Thyroid gland (tissue), 4 donors: ENCODE data around the gene ANTKMT. TPM values are rescaled to one million over a fixed set of nuclear protein-coding genes. Genes with fewer than 3 reads are reported as not detected.

Source experiments
- DNase-seq, 2 donors: peaks; one replicate each; pipeline ENCODE4 v3.0.0-alpha.2; 2019
- H3K27ac ChIP-seq, 3 donors: fragments of 200-600 bp; sonication (generic); 1 replicate in 2 of 3; 2 replicates in 1 of 3; pipeline ENCODE4 v1.5.1; 2016 to 2019; ENCODE audit warnings: mild to moderate bottlenecking in 1 of 3, moderate library complexity in 1 of 3
- H3K27me3 ChIP-seq: fragments of 200-600 bp; sonication (generic); one replicate; pipeline ENCODE4 v1.5.1; 2019
- H3K36me3 ChIP-seq, 2 donors: fragments of 200-600 bp; sonication (generic); one replicate each; pipeline ENCODE4 v1.5.1; 2016 to 2019
- H3K4me1 ChIP-seq, 2 donors: fragments of 200-600 bp; sonication (generic); one replicate each; pipeline ENCODE4 v1.5.1; 2017 to 2019
- H3K4me3 ChIP-seq, 3 donors: fragments of 200-600 bp; sonication (generic); replicated peaks in 1 of 3; 1 replicate in 2 of 3; 2 replicates in 1 of 3; pipeline ENCODE4 v1.5.1; 2016; ENCODE audit warnings: mild to moderate bottlenecking in 1 of 3
- H3K9me3 ChIP-seq: fragments of 200-600 bp; sonication (generic); one replicate; pipeline ENCODE4 v1.5.1; 2017
- POLR2A ChIP-seq, 2 donors: fragments of 450-650 bp; IDR thresholded peaks; one replicate each; pipeline ENCODE4 v1.6.1; 2017; ENCODE audit warnings: antibody characterized with exemption in 2 of 2, mild to moderate bottlenecking in 2 of 2, moderate library complexity in 1 of 2
- WGBS, 2 donors: methylation state at CpG; one replicate each; pipeline ENCODE4 v1.1.5; 2017; 5-methylcytosine and 5-hydroxymethylcytosine counted together
- intact Hi-C: fragments of 100-400 bp; cut with DNase I; formaldehyde crosslinking; loops from one replicate; pipeline ENCODE4 v1.15.1; 2023
- total RNA-seq, 4 donors: library from RNA; depleted of rRNA; stranded (reverse); fragments of >200 nt; gene quantifications; one replicate each; pipeline ENCODE4 v1.2.3, GENCODE V29; 2016
- TF ChIP-seq, protein P1 (sequence below), 6 experiments: fragments of 200-600 bp in 3 of 6; fragments of 450-650 bp in 3 of 6; sonication (generic) in 3 of 6; IDR thresholded peaks; one replicate each; pipeline ENCODE4 v1.5.1; 2016 to 2019; ENCODE audit warnings: antibody characterized with exemption in 6 of 6, mild to moderate bottlenecking in 2 of 6, inconsistent platforms in 1 of 6, moderate library complexity in 1 of 6

Gene ANTKMT
- total RNA-seq, 4 donors from 2014 or later = 56.4 to 109 (median 63.8) TPM

- H3K36me3 ChIP-seq = no peaks in the 10 kb centered on the region
- H3K27ac ChIP-seq = no peak overlapping the region
- H3K27me3 ChIP-seq = peaks cover 23% of the 10 kb centered on the region
- peaks cover 0 to 14% of the 10 kb centered on the region in 2 donors for H3K4me1 ChIP-seq
- intact Hi-C loops = loop anchor here (10.0 kb wide), 1 partner anchor 491 kb away; no protein-coding TSS in a partner anchor
- 60 to 84% methylated on average over 1 to 6 of the region's 12 CpGs for WGBS, 2 donors
- no peak for DNase-seq
- H3K9me3 ChIP-seq = no peaks in the 10 kb centered on the region
- TF ChIP-seq POLR2A (IDR thresholded peaks at IDR 0.05) = no peak
- TF ChIP-seq, protein P1, sequence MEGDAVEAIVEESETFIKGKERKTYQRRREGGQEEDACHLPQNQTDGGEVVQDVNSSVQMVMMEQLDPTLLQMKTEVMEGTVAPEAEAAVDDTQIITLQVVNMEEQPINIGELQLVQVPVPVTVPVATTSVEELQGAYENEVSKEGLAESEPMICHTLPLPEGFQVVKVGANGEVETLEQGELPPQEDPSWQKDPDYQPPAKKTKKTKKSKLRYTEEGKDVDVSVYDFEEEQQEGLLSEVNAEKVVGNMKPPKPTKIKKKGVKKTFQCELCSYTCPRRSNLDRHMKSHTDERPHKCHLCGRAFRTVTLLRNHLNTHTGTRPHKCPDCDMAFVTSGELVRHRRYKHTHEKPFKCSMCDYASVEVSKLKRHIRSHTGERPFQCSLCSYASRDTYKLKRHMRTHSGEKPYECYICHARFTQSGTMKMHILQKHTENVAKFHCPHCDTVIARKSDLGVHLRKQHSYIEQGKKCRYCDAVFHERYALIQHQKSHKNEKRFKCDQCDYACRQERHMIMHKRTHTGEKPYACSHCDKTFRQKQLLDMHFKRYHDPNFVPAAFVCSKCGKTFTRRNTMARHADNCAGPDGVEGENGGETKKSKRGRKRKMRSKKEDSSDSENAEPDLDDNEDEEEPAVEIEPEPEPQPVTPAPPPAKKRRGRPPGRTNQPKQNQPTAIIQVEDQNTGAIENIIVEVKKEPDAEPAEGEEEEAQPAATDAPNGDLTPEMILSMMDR (IDR thresholded peaks at IDR 0.05) = no peak
- no peak overlapping the region for H3K4me3 ChIP-seq
These were observed 17.5 kb upstream of the ANTKMT start for GRCh38 chr16:703406-703805.

DNA sequence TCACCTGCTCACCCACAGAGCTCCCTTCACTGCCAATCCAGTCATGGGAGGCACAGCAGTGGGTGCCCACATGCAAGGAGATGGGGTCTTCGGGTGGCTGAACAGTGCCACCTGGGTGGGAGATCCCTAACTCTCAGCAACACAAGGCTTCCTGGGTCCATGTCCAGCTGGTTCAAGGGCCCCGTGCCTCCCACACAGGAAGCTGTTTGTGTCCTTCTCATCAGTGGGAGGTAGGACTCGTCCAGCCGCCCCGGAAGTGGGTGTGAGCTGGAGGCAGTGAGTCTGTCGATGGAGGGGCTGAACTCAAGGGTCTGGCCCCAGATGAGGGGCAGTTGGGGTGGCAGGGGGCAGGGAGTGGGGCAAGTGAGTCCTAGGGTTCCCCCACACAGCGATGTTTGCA, 16.9 kb upstream of the ANTKMT start:
- Histone ChIP-seq H3K9me3 (no peaks in the 10 kb centered on the region), H3K4me1 (peaks cover 0 to 14% of the 10 kb centered on the region in 2 donors), H3K27me3 (peaks cover 23% of the 10 kb centered on the region), H3K4me3 (no peak overlapping the region), H3K36me3 (no peaks in the 10 kb centered on the region), H3K27ac (no peak overlapping the region)
- TF ChIP-seq POLR2A (IDR thresholded peaks at IDR 0.05) = no peak
- 58 to 84% methylated on average over 4 to 5 of the region's 7 CpGs for WGBS, 2 donors
- intact Hi-C loops = loop anchor here (10.0 kb wide), 1 partner anchor 491 kb away; no protein-coding TSS in a partner anchor
- no peak for DNase-seq

DNA sequence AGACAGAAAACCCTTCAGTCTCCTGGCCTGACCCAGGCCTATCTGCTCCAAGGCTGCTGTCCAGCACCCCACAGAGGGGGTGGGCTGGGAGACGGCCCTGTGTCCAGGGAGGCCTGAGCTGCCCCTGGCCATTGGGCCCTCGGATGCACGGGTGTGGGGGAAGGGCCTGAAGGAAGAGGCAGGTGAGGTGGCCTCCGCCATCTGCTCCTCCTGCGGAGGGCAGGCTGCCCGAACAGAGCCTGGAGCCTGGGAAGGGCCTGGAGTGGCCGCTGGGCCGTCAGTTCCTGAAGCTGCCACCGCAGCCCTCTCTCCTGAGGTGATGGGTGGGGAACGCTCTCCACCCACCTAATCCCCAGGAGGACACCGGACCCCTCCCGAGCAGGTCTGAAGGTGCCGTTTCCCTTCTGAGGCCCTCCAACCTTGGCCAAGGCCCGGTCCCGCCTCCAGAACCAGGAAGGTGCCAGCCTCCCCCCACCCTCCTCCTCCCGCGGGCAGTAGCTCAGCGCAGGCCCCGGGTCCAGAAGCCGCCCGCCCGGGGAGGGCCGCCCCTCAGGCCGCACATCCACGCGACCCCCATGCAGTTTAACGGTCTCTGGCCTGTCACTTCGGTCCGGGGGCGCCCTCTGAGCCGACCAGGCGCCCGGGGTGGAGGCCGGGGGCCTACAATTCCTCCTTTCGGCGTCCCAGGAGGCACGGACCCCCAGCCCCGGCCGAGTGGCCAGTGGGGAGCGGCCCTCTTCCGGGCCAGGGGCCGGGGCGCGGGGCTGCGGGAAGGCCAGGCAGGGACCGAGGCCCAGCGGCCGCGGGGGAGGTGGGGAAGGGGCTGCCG, 16.2 kb upstream of the ANTKMT start:
- Histone ChIP-seq H3K27me3 (peaks cover 23% of the 10 kb centered on the region), H3K36me3 (no peaks in the 10 kb centered on the region), H3K27ac (no peak overlapping the region), H3K4me1 (peaks cover 0 to 14% of the 10 kb centered on the region in 2 donors), H3K9me3 (no peaks in the 10 kb centered on the region), H3K4me3 (no peak overlapping the region)
- WGBS, 2 donors = 11 to 38% methylated on average over 6 to 8 of the region's 50 CpGs
- intact Hi-C loops = loop anchor here (10.0 kb wide), 1 partner anchor 490 kb away; no protein-coding TSS in a partner anchor
- TF ChIP-seq, protein P1 (IDR thresholded peaks at IDR 0.05) = no peak
- no peak for DNase-seq

- intact Hi-C loops = loop anchor here (10.0 kb wide), 1 partner anchor 489 kb away; no protein-coding TSS in a partner anchor
- DNase-seq = no peak
- TF ChIP-seq, protein P1 (IDR thresholded peaks at IDR 0.05) = no peak
- TF ChIP-seq POLR2A (IDR thresholded peaks at IDR 0.05) = no peak
- Histone ChIP-seq H3K9me3 (no peaks in the 10 kb centered on the region), H3K27me3 (peaks cover 23% of the 10 kb centered on the region), H3K36me3 (no peaks in the 10 kb centered on the region), H3K4me3 (no peak within 1 kb of the TSS), H3K27ac (no peak within 1 kb of the TSS), H3K4me1 (peaks cover 0 to 14% of the 10 kb centered on the region in 2 donors)
- WGBS, 2 donors = 0% methylated on average over 6 to 7 of the region's 115 CpGs
These were observed 15.3 kb upstream of the ANTKMT start, which contains the start of gene FBXL16 for GRCh38 chr16:705431-706188. FBXL16 (minus strand) TSS chr16:705801; CDS start chr16:697405, 8,396 bp downstream.

DNA sequence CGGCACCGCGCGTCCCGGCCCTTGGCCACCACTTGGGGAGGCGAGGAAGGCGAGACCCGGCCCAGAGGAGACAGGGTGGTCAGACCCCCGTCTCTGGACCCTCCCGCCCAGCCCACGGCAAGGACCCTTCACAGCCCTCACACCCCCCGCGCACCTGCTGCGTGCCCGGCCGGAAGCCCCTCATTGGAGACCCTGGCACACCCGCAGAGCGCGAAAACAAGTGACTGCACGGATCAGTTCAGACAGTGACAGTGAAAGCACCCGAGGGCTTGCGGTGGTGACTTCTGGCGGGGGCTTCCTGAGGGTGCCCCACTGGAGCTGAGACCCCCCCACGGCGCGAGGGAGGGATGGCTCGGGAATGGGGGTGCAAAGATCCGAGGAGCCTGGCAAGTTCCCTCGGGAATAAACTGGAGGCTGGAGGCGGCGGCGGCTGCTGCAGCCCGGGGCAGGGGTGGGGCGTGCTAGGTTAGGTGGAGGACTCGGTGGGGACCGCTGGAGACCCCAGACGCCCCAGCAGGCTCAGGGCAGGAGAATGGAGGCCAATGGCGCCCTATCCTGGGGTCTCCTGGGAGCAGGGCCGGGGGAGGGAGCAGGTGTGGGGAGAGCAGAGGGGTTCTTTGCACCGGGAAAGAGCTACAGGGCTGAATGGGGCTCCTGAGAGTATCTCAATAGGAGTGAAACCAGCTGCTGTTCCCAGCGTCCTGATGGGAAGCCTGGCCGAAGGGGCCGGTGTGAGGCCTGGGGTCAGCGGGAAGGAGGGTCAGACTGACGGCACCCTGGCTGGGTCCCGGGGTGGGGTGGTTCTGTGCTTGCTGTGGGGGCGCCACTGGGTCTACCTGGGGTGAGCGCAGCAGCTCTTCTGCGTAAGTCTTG, 14.5 kb upstream of the ANTKMT start:
- 2 to 6% methylated on average over 23 to 27 of the region's 49 CpGs for WGBS, 2 donors
- no peak for DNase-seq
- TF ChIP-seq, protein P1 (IDR thresholded peaks at IDR 0.05) = no peak
- intact Hi-C loops = loop anchor here (10.0 kb wide), 1 partner anchor 488 kb away; no protein-coding TSS in a partner anchor
- no peak overlapping the region for H3K4me3 ChIP-seq
- no peak overlapping the region for H3K27ac ChIP-seq
- H3K27me3 ChIP-seq = peaks cover 17% of the 10 kb centered on the region
- H3K4me1 ChIP-seq = peaks cover 0 to 9% of the 10 kb centered on the region in 2 donors
- H3K9me3 ChIP-seq = no peaks in the 10 kb centered on the region
- H3K36me3 ChIP-seq = no peaks in the 10 kb centered on the region
